ENCODE measurements around the gene TBRG1.

DNA sequence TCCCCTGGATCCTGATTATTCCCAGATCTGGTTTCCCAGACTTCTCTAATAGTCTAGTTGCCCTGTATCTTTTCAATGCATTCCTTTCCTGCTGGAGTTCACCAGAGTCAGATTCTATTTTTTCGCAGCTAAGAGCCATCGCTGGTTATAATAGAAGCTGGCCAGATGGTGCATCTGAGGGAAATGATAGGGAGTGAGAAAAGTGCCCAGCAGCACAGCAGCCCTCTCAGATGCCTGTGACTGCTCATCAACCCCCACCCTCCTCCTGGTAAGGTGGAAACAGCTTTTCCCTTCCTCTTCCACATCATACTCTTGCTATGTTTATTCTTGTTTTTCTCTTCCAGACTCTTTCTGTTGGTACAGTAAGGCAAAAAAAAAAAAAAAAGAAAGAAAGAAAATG, 40.1 kb upstream of the TBRG1 start:
- TF ChIP-seq POLR2A (IDR thresholded peaks at IDR 0.05; ENCODE audit: low read depth, low read length) (no peak), SMC3 (IDR thresholded peaks at IDR 0.05; ENCODE audit: low read depth, low read length) (no peak), CHD1 (IDR thresholded peaks at IDR 0.05; ENCODE audit: low read depth, low read length) (no peak), FOS (IDR thresholded peaks at IDR 0.05; ENCODE audit: low read depth, low read length) (no peak), RFX5 (IDR thresholded peaks at IDR 0.05; ENCODE audit: low read depth, low read length) (no peak), RAD21 (IDR thresholded peaks at IDR 0.05; ENCODE audit: low read length) (no peak), MAFK (IDR thresholded peaks at IDR 0.05; ENCODE audit: low read depth, low read length) (no peak)
- TF ChIP-seq, protein P1, sequence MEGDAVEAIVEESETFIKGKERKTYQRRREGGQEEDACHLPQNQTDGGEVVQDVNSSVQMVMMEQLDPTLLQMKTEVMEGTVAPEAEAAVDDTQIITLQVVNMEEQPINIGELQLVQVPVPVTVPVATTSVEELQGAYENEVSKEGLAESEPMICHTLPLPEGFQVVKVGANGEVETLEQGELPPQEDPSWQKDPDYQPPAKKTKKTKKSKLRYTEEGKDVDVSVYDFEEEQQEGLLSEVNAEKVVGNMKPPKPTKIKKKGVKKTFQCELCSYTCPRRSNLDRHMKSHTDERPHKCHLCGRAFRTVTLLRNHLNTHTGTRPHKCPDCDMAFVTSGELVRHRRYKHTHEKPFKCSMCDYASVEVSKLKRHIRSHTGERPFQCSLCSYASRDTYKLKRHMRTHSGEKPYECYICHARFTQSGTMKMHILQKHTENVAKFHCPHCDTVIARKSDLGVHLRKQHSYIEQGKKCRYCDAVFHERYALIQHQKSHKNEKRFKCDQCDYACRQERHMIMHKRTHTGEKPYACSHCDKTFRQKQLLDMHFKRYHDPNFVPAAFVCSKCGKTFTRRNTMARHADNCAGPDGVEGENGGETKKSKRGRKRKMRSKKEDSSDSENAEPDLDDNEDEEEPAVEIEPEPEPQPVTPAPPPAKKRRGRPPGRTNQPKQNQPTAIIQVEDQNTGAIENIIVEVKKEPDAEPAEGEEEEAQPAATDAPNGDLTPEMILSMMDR (conservative IDR thresholded peaks at IDR 0.05; ENCODE audit: low read depth, low read length) = no peak
- TF ChIP-seq, protein P2, sequence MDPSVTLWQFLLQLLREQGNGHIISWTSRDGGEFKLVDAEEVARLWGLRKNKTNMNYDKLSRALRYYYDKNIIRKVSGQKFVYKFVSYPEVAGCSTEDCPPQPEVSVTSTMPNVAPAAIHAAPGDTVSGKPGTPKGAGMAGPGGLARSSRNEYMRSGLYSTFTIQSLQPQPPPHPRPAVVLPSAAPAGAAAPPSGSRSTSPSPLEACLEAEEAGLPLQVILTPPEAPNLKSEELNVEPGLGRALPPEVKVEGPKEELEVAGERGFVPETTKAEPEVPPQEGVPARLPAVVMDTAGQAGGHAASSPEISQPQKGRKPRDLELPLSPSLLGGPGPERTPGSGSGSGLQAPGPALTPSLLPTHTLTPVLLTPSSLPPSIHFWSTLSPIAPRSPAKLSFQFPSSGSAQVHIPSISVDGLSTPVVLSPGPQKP (IDR thresholded peaks at IDR 0.05; ENCODE audit: borderline replicate concordance, low read depth, low read length) = no peak
